Astrocyte of the spinal cord (primary cell): ENCODE measurements around the gene LAMP5.

Experiments
- DNase-seq: peaks from one replicate; pipeline ENCODE4 v3.0.0; 2011; ENCODE audit warnings: low read depth, low spot score
- H3K4me3 ChIP-seq: 2 replicates; pipeline ENCODE4 v1.5.1; 2011; ENCODE audit warnings: low read depth, mild to moderate bottlenecking, low read length, moderate library complexity
- in situ Hi-C: cut with HindIII; loops from 2 replicates; pipeline ENCODE4 v1.10.0; 2017; ENCODE audit warnings: low sequenced_read_pairs
- TF ChIP-seq, protein P1 (sequence below): IDR thresholded peaks from 2 replicates; pipeline ENCODE4 v1.5.1; 2012; ENCODE audit warnings: low read depth, mild to moderate bottlenecking, low read length, inconsistent platforms

LAMP5 gene

DNA sequence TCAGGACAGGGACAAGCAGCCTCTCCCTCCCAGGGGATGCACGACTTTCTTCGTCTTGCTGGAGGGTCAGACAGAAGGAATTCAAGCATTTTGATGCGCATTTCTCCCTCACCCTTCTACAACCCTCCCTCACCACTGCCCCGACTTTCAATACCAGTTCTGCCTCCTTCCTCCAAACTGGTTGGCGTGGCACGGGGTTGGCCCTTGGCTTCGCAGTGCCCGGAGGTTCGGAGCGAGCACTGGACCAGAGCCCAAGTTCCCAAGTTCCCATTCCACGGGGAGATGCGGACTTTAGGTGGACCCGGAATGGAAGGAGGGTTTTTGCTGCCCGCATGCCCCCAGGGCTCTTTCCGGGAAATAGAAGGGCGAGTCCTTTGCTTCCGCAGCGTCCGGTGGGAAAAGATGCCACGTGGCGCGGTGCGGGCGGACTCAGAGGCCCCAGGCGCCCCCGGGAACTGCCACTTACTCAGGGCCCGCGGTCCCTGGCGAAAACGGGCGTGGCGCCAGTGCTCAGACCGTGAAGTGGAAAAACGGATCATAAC is 8.0 kb upstream of the LAMP5 start:
- no peak for DNase-seq
- H3K4me3 ChIP-seq: no peak overlapping the region
- TF ChIP-seq, protein P1, sequence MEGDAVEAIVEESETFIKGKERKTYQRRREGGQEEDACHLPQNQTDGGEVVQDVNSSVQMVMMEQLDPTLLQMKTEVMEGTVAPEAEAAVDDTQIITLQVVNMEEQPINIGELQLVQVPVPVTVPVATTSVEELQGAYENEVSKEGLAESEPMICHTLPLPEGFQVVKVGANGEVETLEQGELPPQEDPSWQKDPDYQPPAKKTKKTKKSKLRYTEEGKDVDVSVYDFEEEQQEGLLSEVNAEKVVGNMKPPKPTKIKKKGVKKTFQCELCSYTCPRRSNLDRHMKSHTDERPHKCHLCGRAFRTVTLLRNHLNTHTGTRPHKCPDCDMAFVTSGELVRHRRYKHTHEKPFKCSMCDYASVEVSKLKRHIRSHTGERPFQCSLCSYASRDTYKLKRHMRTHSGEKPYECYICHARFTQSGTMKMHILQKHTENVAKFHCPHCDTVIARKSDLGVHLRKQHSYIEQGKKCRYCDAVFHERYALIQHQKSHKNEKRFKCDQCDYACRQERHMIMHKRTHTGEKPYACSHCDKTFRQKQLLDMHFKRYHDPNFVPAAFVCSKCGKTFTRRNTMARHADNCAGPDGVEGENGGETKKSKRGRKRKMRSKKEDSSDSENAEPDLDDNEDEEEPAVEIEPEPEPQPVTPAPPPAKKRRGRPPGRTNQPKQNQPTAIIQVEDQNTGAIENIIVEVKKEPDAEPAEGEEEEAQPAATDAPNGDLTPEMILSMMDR: no peak
- in situ Hi-C loops: no loop called here

DNA sequence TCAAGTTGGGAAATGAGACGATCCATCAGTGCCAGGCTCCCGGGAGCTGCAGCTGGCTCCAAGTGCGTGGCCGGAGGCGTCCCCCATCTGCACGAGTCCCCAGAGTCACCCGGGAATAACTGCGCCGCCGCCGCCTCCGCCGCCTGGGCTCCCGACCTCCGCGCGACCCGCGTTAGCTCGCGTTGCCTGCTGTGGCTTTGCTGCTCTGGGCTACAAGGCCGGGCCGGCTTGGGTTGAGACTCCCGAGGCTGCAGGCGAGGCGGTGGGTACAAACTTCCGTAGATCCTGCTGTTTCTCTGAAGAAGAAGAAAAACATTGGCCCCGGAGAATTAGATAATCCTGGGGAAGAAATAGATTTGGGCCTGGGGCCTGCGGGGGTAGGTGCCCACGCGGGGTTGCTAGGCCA is 7.4 kb upstream of the LAMP5 start:
- H3K4me3 ChIP-seq: no peak overlapping the region
- in situ Hi-C loops: no loop called here
- TF ChIP-seq, protein P1: no peak

DNA sequence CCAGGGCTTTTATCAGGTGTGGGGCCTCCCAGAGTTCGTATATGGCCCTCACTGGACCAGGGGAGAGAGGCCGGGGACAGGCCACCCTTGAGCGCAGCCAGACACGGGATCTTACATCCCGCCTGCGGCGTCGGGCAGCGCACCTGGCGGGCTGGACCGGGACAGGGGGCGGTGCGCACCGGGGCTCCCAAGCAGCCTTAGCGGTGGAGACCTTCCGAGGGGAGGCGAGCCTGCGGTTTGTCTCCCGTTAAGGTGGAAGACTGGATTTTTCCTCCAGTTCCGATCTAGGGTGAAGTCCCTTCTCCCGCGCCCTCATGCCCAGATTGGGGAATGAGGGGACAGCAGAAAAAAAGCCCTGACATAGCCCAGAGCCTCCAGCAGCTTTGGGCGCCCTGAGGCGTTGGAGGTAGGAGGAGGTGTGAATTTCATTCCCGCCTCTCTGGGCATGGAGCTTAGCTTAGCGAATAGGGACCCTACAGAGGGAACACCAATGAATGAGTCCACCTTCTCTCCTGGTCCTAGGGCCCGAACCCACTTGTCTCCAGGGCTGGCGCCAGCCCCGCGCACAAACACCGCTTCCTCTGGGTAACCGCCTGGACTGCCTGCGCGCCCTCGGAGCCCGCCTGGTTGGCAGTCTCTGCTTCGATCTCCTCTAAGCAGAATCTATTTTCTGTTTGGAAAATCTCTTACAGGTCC is 6.7 kb upstream of the LAMP5 start:
- DNase-seq: no peak
- in situ Hi-C loops: no loop called here
- no peak overlapping the region for H3K4me3 ChIP-seq
- TF ChIP-seq, protein P1: no peak

More for the DNA sequence above, 7.4 kb upstream of the LAMP5 start:
- DNase-seq: no peak

DNA sequence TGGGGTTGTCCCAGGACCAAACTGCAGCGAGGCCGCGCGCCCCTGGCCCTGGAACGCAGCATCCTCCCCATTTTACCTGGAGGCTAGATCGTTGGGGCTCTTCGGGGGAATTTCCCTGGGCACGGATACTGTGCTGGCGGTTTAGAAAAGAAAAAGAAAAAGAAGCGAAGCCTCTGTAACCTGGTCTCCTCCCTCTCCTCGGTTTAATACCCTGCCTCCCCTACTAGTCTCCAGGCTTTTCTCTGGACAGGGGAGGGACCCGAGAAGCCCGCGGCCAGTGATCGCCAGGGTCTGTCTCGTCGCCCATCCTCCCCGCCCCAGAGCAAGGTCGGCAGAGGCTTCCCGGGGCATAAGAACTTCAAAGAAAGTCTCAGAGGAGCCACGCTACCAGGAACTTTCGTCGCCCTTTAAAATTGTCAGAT is 6.1 kb upstream of the LAMP5 start:
- no peak for DNase-seq
- TF ChIP-seq, protein P1: no peak
- in situ Hi-C loops: no loop called here
- H3K4me3 ChIP-seq: no peak overlapping the region

DNA sequence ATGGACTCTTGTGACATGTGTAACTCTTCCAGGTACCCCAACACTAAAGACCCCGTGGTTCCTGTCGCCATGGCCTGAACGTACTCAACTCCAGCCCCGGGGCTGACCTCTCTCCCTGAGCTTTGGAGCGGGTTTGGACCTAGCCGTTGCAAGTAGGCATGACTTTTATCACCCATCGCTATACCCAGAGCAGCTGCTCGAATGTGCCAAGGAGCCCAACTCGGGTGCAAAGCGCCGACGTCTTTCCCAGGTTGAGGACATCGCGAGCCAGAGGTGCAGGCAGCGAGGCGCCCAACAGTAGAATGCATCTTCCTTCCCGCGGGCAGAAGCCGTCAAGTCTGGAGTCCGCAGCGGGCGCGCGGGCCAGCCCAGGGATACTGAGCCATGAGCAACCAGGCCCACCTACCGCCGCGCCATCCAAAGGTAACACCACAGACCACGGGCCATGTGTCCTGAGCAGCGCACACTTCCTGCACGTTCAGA is 5.7 kb upstream of the LAMP5 start:
- in situ Hi-C loops: no loop called here
- no peak for DNase-seq
- TF ChIP-seq, protein P1: no peak
- H3K4me3 ChIP-seq: no peak overlapping the region

DNA sequence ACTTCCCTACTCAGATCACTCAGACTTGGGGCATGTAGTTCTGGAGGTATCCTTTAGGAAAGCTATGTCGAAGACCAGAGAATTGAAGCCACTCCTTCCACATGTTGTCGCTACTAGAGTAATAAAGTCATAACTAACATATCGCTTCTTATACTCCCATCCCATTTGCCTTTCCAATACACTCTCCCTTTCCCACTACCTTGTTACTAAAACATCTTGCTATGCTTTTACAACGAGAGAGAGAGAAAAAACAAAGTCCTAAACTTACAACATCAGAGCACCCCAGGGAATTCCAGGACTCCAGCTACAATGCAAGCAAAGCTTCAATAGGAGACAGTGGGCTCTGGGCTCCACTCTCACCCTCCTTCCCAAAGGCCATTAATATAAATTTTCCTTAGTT is 5.1 kb upstream of the LAMP5 start:
- no peak for DNase-seq
- TF ChIP-seq, protein P1: no peak
- in situ Hi-C loops: no loop called here
- H3K4me3 ChIP-seq: no peak overlapping the region
